ENCODE data around the gene NCK2. TPM values are rescaled to one million over a fixed set of nuclear protein-coding genes. Genes with fewer than 3 reads are reported as not detected.
A peak's percentile ranks its signal among the peaks of the same experiment; 100 is the strongest.

Gene NCK2
- total RNA-seq, 2 experiments from 2014 or later = 84.7 to 87.5 TPM

DNA sequence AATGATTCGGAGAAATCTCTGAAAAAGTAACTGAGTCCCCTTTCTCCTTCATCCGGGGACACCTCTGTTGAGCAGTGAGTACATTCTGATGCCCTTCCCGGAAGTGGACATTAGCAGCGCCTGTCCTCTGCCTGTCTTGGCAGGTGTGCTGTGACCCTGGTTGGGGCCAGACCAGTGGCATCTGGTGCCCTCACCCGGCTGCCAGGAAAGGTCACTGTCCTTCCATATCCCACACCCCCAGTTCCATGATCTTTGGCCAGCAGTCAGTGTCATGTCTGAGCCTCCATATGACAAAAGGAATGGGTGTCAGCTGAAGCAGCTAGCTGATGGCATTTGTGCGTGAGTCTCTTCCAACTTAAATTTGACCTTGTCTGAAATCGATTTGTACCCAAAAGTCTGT is 128.1 kb downstream of the NCK2 start:
- no peaks in the 10 kb centered on the region for H3K27me3 Mint-ChIP-seq
- H3K4me1 Mint-ChIP-seq = peaks cover 99% of the 10 kb centered on the region
- ATAC-seq (no peak), DNase-seq (no peak)
- ChIA-PET CTCF (interaction anchor here (0.6 to 1.1 kb wide), 2 partner anchors 71 to 160 kb away, joined by 3 read pairs; no protein-coding TSS in a partner anchor), POLR2A (no interaction called here)
- H3K36me3 Mint-ChIP-seq (ENCODE audit: low read depth) = peaks cover 64% of the 10 kb centered on the region
- peak overlapping the region; percentile 75 for H3K27ac Mint-ChIP-seq
- no peaks in the 10 kb centered on the region for H3K9me3 Mint-ChIP-seq (ENCODE audit: low read depth)
- peak overlapping the region; percentile 51 for H3K4me3 Mint-ChIP-seq
- intact Hi-C loops (cut with DNase I, micrococcal nuclease) = loop anchor here in 1 of 2 experiments (2.0 to 5.0 kb wide), 2 partner anchors 16 to 54 kb away; no protein-coding TSS in a partner anchor

DNA sequence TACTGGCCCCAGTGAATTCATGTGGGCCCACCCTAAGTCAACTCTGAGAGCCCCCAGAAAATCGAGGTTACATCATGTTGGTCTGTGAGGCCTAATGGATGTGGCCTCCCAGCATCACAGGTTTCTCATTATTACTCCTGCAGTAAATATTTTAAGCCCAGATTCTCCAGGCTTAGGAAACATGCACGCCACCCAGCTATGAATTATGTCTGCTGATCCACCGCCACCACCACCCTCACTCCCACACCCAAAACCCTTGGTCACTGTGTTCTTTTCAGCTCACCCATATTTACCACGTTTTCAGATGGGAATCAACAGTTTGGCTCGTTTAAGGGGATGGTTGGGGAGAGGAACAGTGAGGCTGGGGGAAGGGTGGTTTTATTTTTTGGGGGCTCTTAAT is 128.6 kb downstream of the NCK2 start:
- Mint-ChIP-seq H3K4me3 (peak overlapping the region; percentile 51), H3K27me3 (no peaks in the 10 kb centered on the region), H3K36me3 (ENCODE audit: low read depth) (peaks cover 65% of the 10 kb centered on the region), H3K4me1 (peaks cover 99% of the 10 kb centered on the region), H3K9me3 (ENCODE audit: low read depth) (no peaks in the 10 kb centered on the region), H3K27ac (peak overlapping the region; percentile 75)
- intact Hi-C loops (cut with DNase I, micrococcal nuclease) = loop anchor here in 1 of 2 experiments (2.0 to 5.0 kb wide), 2 partner anchors 16 to 54 kb away; no protein-coding TSS in a partner anchor
- peak; percentile 6 for ATAC-seq
- ChIA-PET POLR2A (no interaction called here), CTCF (interaction anchor here (0.6 to 1.1 kb wide), 3 partner anchors 8 to 159 kb away, joined by 3 to 4 read pairs (median 3); no protein-coding TSS in a partner anchor)
- no peak for DNase-seq

DNA sequence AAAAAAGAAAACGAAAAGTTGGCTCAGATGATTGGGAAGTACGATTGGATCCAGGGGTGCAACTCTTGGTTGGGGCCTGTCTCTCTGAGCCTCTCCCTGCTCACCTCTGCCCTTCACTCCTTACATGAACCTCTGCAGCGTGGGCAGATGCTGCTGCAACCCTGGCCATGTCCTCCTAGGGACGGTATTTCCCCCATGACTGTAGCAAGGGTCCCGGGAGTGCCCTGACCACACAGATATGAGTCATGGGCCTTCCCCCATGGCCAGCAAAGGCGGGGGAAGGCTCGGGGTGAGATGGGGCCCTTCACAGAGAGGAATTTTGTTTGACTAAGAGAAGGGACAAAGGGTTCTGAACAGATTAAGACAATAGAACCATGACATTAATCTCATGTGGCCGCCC is 129.0 kb downstream of the NCK2 start:
- Mint-ChIP-seq H3K36me3 (ENCODE audit: low read depth) (peaks cover 68% of the 10 kb centered on the region), H3K4me3 (peak overlapping the region; percentile 51)

DNA sequence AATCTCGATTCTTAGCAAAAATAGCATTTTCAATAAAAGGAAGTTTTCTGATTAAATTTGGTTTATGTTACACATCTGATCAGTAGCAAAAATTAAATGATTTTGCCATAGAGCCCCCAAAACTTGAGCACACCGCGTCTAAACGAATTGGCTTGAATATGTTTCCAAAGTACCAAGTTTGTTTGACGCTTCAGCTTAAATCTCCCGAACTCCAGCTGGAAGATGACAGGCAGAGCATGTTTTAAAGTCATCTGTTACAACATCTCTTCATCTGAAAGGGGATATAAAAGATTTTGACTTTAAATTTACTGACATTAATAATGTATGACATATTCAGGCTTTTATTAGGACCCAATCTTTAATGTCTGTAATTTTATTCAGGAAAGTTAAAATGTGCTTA is 129.8 kb downstream of the NCK2 start:
- Mint-ChIP-seq H3K4me1 (peaks cover 99% of the 10 kb centered on the region), H3K36me3 (ENCODE audit: low read depth) (peaks cover 75% of the 10 kb centered on the region), H3K27ac (peak overlapping the region; percentile 75), H3K4me3 (no peak overlapping the region), H3K27me3 (no peaks in the 10 kb centered on the region), H3K9me3 (ENCODE audit: low read depth) (no peaks in the 10 kb centered on the region)
- CTCF ChIA-PET = interaction anchor here (0.7 to 1.2 kb wide), 7 partner anchors 9 to 298 kb away, joined by 3 to 6 read pairs (median 3); no protein-coding TSS in a partner anchor
- DNase-seq = no peak
- no peak for ATAC-seq
- intact Hi-C loops (cut with DNase I, micrococcal nuclease) = loop anchor here in 1 of 2 experiments (5.0 kb wide), 1 partner anchor 53 kb away; no protein-coding TSS in a partner anchor
- POLR2A ChIA-PET = no interaction called here

More for the DNA sequence above, 129.0 kb downstream of the NCK2 start:
- peaks cover 99% of the 10 kb centered on the region for H3K4me1 Mint-ChIP-seq
- H3K27ac Mint-ChIP-seq = peak overlapping the region; percentile 75
- ATAC-seq (peak; percentile 90), DNase-seq (peak; percentile 83)
- intact Hi-C loops (cut with DNase I, micrococcal nuclease) = loop anchor here in 1 of 2 experiments (2.0 to 5.0 kb wide), 2 partner anchors 17 to 54 kb away; no protein-coding TSS in a partner anchor
- ChIA-PET CTCF (interaction anchor here (0.7 to 1.2 kb wide), 6 partner anchors 9 to 142 kb away, joined by 3 to 6 read pairs (median 4); no protein-coding TSS in a partner anchor), POLR2A (no interaction called here)
- no peaks in the 10 kb centered on the region for H3K9me3 Mint-ChIP-seq (ENCODE audit: low read depth)
- H3K27me3 Mint-ChIP-seq = no peaks in the 10 kb centered on the region

DNA sequence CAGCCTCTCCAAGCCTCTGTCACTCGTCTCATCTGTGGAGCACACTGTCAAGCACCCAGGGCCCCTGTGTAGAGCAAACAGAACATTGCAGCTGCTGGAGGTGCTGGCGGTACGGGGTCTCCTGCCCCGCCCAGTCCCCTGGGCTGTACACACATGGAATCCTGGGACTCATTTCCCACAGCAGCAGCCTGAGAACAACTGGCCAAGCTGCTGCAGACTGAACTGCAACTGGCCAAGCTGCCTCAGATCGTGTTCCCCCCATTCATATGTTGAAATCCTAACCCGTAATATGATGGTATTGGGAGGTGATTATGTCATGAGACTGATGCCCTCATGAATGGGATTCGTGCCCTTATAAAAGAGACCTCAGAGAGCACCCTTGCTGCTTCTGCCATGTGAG is 130.5 kb downstream of the NCK2 start:
- intact Hi-C loops (cut with DNase I, micrococcal nuclease) = no loop called here
- H3K9me3 Mint-ChIP-seq (ENCODE audit: low read depth) = no peaks in the 10 kb centered on the region
- ChIA-PET POLR2A (no interaction called here), CTCF (interaction anchor here (1.0 kb wide), 1 partner anchor 44 kb away, joined by 4 read pairs; no protein-coding TSS in a partner anchor)
- H3K4me3 Mint-ChIP-seq = no peak overlapping the region
- H3K27ac Mint-ChIP-seq = peak overlapping the region; percentile 75
- H3K4me1 Mint-ChIP-seq = peaks cover 100% of the 10 kb centered on the region
- H3K27me3 Mint-ChIP-seq = no peaks in the 10 kb centered on the region
- DNase-seq = no peak
- ATAC-seq = no peak
- H3K36me3 Mint-ChIP-seq (ENCODE audit: low read depth) = peaks cover 80% of the 10 kb centered on the region

DNA sequence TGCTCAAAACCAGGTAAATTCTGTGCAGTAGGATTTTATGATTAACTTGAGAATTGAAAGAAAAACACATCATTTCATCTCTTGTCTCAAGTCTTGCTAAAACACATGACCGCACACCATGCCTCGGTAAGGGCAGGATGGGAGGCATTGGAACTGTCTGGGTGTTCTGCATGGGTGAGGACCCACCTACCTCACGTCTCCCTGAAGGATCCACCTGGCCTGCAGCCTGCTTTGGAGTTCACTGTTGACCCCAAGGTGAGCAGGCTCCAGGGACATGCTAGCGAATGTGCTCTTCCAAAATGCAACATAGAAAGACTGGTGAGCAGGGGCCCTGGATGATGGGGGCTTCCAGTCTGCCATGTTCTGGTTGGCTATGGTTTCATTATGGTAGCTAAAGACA is 131.5 kb downstream of the NCK2 start:
- peaks cover 96% of the 10 kb centered on the region for H3K4me1 Mint-ChIP-seq
- intact Hi-C loops (cut with DNase I, micrococcal nuclease) = no loop called here
- ChIA-PET POLR2A (no interaction called here), CTCF (interaction anchor here (0.6 kb wide), 1 partner anchor 696 kb away, joined by 3 read pairs; no protein-coding TSS in a partner anchor)
- ATAC-seq = no peak
- no peaks in the 10 kb centered on the region for H3K27me3 Mint-ChIP-seq
- H3K9me3 Mint-ChIP-seq (ENCODE audit: low read depth) = no peaks in the 10 kb centered on the region
- no peak overlapping the region for H3K4me3 Mint-ChIP-seq
- DNase-seq = no peak
- peaks cover 80% of the 10 kb centered on the region for H3K36me3 Mint-ChIP-seq (ENCODE audit: low read depth)
- H3K27ac Mint-ChIP-seq = peak overlapping the region; percentile 73

DNA sequence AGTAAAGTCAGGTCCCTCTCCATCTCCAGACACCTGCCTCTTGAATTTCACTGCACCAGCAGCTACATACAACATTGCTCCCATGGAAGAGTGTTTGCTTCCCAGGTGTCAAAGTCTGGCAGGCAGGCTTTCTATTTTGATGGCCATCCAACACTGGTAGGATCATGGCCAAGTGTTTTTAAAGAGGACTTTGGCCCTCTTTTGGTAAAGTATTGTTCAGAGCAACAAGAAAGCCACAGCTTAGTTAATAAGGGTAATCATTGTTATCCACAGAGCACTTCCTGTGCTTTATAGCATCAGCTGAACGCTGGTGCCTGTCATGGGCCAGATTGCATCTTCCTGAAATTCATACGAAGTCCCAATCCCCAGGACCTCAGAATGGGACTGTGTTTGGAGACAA is 133.2 kb downstream of the NCK2 start:
- CTCF ChIA-PET = interaction anchor here (0.7 kb wide), 1 partner anchor 135 kb away, joined by 3 read pairs; no protein-coding TSS in a partner anchor
- H3K27ac Mint-ChIP-seq = peak overlapping the region; percentile 67
- H3K27me3 Mint-ChIP-seq = no peaks in the 10 kb centered on the region
- no peak for ATAC-seq
- peaks cover 93% of the 10 kb centered on the region for H3K4me1 Mint-ChIP-seq
- POLR2A ChIA-PET = no interaction called here
- intact Hi-C loops (cut with DNase I, micrococcal nuclease) = no loop called here
- H3K9me3 Mint-ChIP-seq (ENCODE audit: low read depth) = no peaks in the 10 kb centered on the region
- no peak for DNase-seq
- H3K36me3 Mint-ChIP-seq (ENCODE audit: low read depth) = peaks cover 82% of the 10 kb centered on the region
- H3K4me3 Mint-ChIP-seq = no peak overlapping the region

DNA sequence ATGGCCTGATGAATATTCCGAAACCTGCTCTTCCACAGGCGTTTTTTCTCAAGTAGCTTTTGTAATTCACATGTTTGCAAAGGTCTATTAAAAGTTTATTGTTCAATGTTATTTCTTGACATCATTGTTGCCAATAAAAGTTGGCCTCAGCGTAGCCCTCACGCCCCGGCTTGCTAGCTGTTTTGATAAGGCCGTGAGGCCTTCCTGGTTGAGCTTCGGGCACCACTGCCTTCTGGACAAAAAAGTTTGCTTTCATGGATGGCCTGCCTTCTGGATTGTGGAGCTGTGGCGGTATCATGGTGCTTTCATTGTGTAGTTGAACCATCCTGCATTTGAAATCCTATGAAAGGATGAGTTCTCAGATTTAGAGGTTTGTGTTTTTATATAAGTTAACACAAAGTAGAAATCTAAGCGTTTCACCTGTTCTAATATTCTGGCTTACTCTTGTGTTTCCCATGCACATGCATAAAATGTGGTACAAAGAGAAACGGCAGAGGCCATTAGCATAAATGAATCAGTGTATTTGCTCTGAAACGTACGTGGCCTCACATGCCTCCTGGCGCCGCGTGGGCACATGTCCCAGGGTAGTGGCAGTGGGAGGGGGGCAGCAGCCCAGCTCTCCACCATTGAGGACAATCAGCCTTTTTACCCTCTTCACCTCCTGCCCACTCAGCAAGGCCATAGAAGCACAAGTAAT is 134.5 kb downstream of the NCK2 start:
- ATAC-seq = peak; percentile 27

DNA sequence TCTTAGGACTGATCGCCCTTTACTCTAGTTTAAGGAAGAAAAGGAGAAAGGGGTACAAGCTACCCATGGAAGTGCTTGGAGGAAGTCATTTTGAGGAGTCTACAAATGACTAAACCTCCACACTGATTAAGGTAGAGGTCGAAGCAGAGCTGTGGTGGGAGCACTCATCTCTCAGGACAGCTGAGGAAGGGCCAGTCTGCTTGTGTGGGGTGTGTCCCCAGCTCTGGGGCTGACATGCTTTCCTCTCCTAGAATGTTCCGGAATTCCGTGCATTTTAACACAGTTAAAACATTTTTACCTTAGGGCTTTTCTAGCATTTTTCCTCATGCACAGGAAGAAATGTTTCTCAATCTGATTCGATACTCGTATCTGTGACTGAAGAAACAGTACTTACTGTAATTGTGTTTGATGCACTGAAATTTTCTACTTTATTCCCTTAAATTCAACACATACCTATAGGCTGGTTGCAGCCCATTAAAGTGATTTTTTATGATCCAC is 135.1 kb downstream of the NCK2 start:
- ChIA-PET POLR2A (no interaction called here), CTCF (interaction anchor here (1.0 to 1.4 kb wide), 3 partner anchors 15 to 245 kb away, joined by 3 read pairs; no protein-coding TSS in a partner anchor)
- Mint-ChIP-seq H3K27ac (peak overlapping the region; percentile 66), H3K9me3 (ENCODE audit: low read depth) (no peaks in the 10 kb centered on the region), H3K4me3 (no peak overlapping the region), H3K4me1 (peaks cover 93% of the 10 kb centered on the region), H3K27me3 (no peaks in the 10 kb centered on the region), H3K36me3 (ENCODE audit: low read depth) (peaks cover 85% of the 10 kb centered on the region)
- ATAC-seq (peak; percentile 32), DNase-seq (no peak)
- intact Hi-C loops (cut with DNase I, micrococcal nuclease) = loop anchor here in 1 of 2 experiments (10.0 kb wide), 1 partner anchor 305 kb away; no protein-coding TSS in a partner anchor

More for the DNA sequence above, 134.5 kb downstream of the NCK2 start:
- POLR2A ChIA-PET = no interaction called here
- Mint-ChIP-seq H3K36me3 (ENCODE audit: low read depth) (peaks cover 83% of the 10 kb centered on the region), H3K9me3 (ENCODE audit: low read depth) (no peaks in the 10 kb centered on the region), H3K27ac (peak overlapping the region; percentile 42), H3K27me3 (no peaks in the 10 kb centered on the region), H3K4me1 (peaks cover 93% of the 10 kb centered on the region), H3K4me3 (no peak overlapping the region)
- intact Hi-C loops (cut with DNase I, micrococcal nuclease) = no loop called here
- DNase-seq = no peak
- CTCF ChIA-PET = interaction anchor here (0.8 to 1.4 kb wide), 4 partner anchors 15 to 664 kb away, joined by 3 read pairs; no protein-coding TSS in a partner anchor

DNA sequence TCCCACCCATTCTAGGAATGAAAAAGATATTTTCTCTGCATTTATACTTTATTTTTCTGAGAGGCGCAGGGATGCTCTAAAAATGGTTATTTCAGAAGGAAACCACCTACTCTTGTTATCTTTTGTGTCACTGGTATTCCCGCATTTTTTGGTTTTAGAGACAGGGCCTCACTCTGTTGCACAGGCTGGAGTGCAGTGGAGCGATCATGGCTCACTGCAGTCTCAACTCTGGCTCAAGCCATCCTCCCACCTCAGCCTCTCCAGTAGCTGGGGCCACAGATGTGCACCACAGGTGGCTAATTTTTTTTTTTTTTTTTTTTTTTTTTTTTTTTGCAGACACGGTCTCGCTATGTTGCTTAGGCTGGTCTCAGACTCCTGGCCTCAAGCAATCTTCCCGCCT is 135.9 kb downstream of the NCK2 start:
- CTCF ChIA-PET = interaction anchor here (1.4 kb wide), 1 partner anchor 16 kb away, joined by 3 read pairs; no protein-coding TSS in a partner anchor
- Mint-ChIP-seq H3K27me3 (no peaks in the 10 kb centered on the region), H3K36me3 (ENCODE audit: low read depth) (peaks cover 78% of the 10 kb centered on the region), H3K27ac (no peak overlapping the region), H3K4me3 (no peak overlapping the region), H3K9me3 (ENCODE audit: low read depth) (no peaks in the 10 kb centered on the region), H3K4me1 (peaks cover 90% of the 10 kb centered on the region)
- DNase-seq (no peak), ATAC-seq (no peak)
- POLR2A ChIA-PET = no interaction called here
- intact Hi-C loops (cut with DNase I, micrococcal nuclease) = loop anchor here in 1 of 2 experiments (10.0 kb wide), 1 partner anchor 306 kb away; no protein-coding TSS in a partner anchor

DNA sequence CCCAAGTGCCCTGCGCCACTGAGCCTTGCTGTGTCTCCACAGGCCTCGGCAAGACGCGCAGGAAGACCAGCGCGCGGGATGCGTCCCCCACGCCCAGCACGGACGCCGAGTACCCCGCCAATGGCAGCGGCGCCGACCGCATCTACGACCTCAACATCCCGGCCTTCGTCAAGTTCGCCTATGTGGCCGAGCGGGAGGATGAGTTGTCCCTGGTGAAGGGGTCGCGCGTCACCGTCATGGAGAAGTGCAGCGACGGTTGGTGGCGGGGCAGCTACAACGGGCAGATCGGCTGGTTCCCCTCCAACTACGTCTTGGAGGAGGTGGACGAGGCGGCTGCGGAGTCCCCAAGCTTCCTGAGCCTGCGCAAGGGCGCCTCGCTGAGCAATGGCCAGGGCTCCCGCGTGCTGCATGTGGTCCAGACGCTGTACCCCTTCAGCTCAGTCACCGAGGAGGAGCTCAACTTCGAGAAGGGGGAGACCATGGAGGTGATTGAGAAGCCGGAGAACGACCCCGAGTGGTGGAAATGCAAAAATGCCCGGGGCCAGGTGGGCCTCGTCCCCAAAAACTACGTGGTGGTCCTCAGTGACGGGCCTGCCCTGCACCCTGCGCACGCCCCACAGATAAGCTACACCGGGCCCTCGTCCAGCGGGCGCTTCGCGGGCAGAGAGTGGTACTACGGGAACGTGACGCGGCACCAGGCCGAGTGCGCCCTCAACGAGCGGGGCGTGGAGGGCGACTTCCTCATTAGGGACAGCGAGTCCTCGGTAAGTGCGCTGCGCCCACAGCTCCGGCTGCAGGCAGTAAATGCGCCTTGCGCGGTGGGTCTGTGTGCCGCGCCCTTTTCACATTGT is 136.8 kb downstream of the NCK2 start:
- POLR2A ChIA-PET = no interaction called here
- Mint-ChIP-seq H3K9me3 (ENCODE audit: low read depth) (no peaks in the 10 kb centered on the region), H3K4me1 (peaks cover 90% of the 10 kb centered on the region), H3K36me3 (ENCODE audit: low read depth) (peaks cover 72% of the 10 kb centered on the region), H3K4me3 (no peak overlapping the region), H3K27me3 (no peaks in the 10 kb centered on the region), H3K27ac (no peak overlapping the region)
- CTCF ChIA-PET = interaction anchor here (1.0 kb wide), 1 partner anchor 128 kb away, joined by 3 read pairs; no protein-coding TSS in a partner anchor
- intact Hi-C loops (cut with DNase I, micrococcal nuclease) = loop anchor here in 1 of 2 experiments (10.0 kb wide), 1 partner anchor 307 kb away; no protein-coding TSS in a partner anchor
- no peak for DNase-seq
- no peak for ATAC-seq

Data from activated CD4-positive, alpha-beta T cell treated with anti-CD3 and anti-CD28 coated beads for 36 hours (primary cell).